Right lobe of liver (tissue), 4 donors: ENCODE results near the gene BCCIP.

ENCODE experiments used
- CTCF ChIP-seq, 4 donors: fragments of 200-600 bp in 3 of 4; fragments of 450-650 bp in 1 of 4; IDR thresholded peaks; one replicate each; pipeline versions ENCODE4 v1.5.1 to v1.8.0; 2016 to 2022; ENCODE audit warnings: antibody characterized with exemption in 4 of 4, mild to moderate bottlenecking in 2 of 4
- POLR2A ChIP-seq: fragments of 450-650 bp; IDR thresholded peaks from one replicate; pipeline ENCODE4 v1.6.1; 2017; ENCODE audit warnings: antibody characterized with exemption, mild to moderate bottlenecking
- donor health status: DM: no; HTN: no; CAD: no.
- donor health status: DM: no; HTN: no; CAD: no.
- donor health status: DM: no; HTN: yes; CAD: no.

GRCh38 chr10:125802131-125802530, 21.2 kb upstream of the BCCIP start:
- TF ChIP-seq CTCF (IDR thresholded peaks at IDR 0.05): no peak
- no peak for TF ChIP-seq POLR2A
